PC-9 (cell line): Measurements from ENCODE around the gene SCIN. TPM values are rescaled to one million over a fixed set of nuclear protein-coding genes. Genes with fewer than 3 reads are reported as not detected.

Experiments used
- BruUV-seq: library from RNA; stranded (reverse); fragments of 400-500 nt; replicated peaks from 2 replicates; lab custom pipeline; 2021; lab: Mats Ljungman, UMichigan
- CTCF ChIA-PET: fragments of 300-600 bp; sonication (Branson Sonifier 250); formaldehyde crosslinking; loops from one replicate; lab custom pipeline; 2022; ENCODE audit warnings: antibody characterized with exemption; lab: Charles Lee
- POLR2A ChIA-PET: fragments of 300-600 bp; sonication (Branson Sonifier 250); formaldehyde crosslinking; loops from one replicate; lab custom pipeline; 2022; ENCODE audit warnings: antibody characterized with exemption; ENCODE audit not compliant: unreplicated experiment; lab: Charles Lee
- DNase-seq, 2 experiments: peaks; one replicate each; pipeline versions ENCODE4 v3.0.0 to v3.0.0-alpha.2; 2015 to 2022; ENCODE audit warnings: mixed read lengths in 1 of 2
- H2AFZ ChIP-seq: fragments of 200-600 bp; sonication (generic); 2 replicates; pipeline ENCODE4 v1.8.1; 2017; ENCODE audit warnings: antibody characterized with exemption
- H3F3A ChIP-seq: fragments of 200-600 bp; sonication (generic); 2 replicates; pipeline ENCODE4 v1.8.1; 2017; ENCODE audit warnings: antibody characterized with exemption, mild to moderate bottlenecking, low read depth; ENCODE audit not compliant: insufficient read depth
- H3K27ac ChIP-seq: fragments of 200-600 bp; sonication (generic); 2 replicates; pipeline ENCODE4 v1.6.1; 2016; ENCODE audit warnings: mixed run types
- H3K27me3 ChIP-seq: fragments of 200-600 bp; sonication (generic); 2 replicates; pipeline ENCODE4 v1.6.1; 2016; ENCODE audit warnings: low read depth, mixed run types; ENCODE audit not compliant: insufficient read depth
- H3K36me3 ChIP-seq: fragments of 200-600 bp; sonication (generic); 2 replicates; pipeline ENCODE4 v1.6.1; 2016; ENCODE audit warnings: low read depth, mixed run types
- H3K4me1 ChIP-seq: fragments of 200-600 bp; sonication (generic); replicated peaks from 2 replicates; pipeline ENCODE4 v1.6.1; 2016; ENCODE audit warnings: mixed run types; ENCODE audit not compliant: insufficient read depth
- H3K4me2 ChIP-seq: fragments of 200-600 bp; sonication (generic); 2 replicates; pipeline ENCODE4 v1.6.1; 2017; ENCODE audit warnings: mixed run types
- H3K4me3 ChIP-seq: fragments of 200-600 bp; sonication (generic); 2 replicates; pipeline ENCODE4 v1.6.1; 2016; ENCODE audit warnings: mixed run types
- H3K79me2 ChIP-seq: fragments of 200-600 bp; sonication (generic); 2 replicates; pipeline ENCODE4 v1.6.1; 2017; ENCODE audit warnings: low read depth, mixed run types
- H3K9me2 ChIP-seq: fragments of 200-600 bp; sonication (generic); 2 replicates; pipeline ENCODE4 v1.8.1; 2017; ENCODE audit warnings: mild to moderate bottlenecking; ENCODE audit not compliant: insufficient read depth
- H3K9me3 ChIP-seq: fragments of 200-600 bp; sonication (generic); 2 replicates; pipeline ENCODE4 v1.8.1; 2016; ENCODE audit warnings: low read depth; ENCODE audit not compliant: insufficient read depth
- H4K20me1 ChIP-seq: fragments of 200-600 bp; sonication (generic); 2 replicates; pipeline ENCODE4 v1.8.1; 2017; ENCODE audit not compliant: insufficient read depth
- EZH2 ChIP-seq: fragments of 200-600 bp; sonication (generic); IDR thresholded peaks from 2 replicates; pipeline ENCODE4 v1.8.0; 2017; ENCODE audit warnings: antibody characterized with exemption, low read depth
- intact Hi-C: fragments of 100-400 bp; cut with micrococcal nuclease; formaldehyde crosslinking; loops from one replicate; pipeline ENCODE4 v1.10.0; 2022; ENCODE audit not compliant: unreplicated experiment
- total RNA-seq: library from RNA; stranded (reverse); gene quantifications from 2 replicates; pipeline ENCODE4 v1.2.3, GENCODE V29; 2021
- TF ChIP-seq, protein P1 (sequence below): fragments of 200-600 bp; sonication (generic); conservative IDR thresholded peaks from 2 replicates; pipeline ENCODE4 v1.6.1; 2017; ENCODE audit warnings: mixed run types, antibody characterized with exemption, mild to moderate bottlenecking, moderate library complexity

SCIN gene
- total RNA-seq, 1 experiment from 2014 or later, result 0.92 TPM

- DNase-seq, result no peak
- POLR2A ChIA-PET, result no interaction called here
- Histone ChIP-seq H3K4me1 (no peaks in the 10 kb centered on the region), H3F3A (no peaks in the 10 kb centered on the region; the same call in 1 of the 2 replicates), H3K9me3 (no peaks in the 10 kb centered on the region), H3K27ac (no peak overlapping the region), H3K4me3 (no peak overlapping the region), H3K27me3 (no peaks in the 10 kb centered on the region), H3K79me2 (no peaks in the 10 kb centered on the region), H3K4me2 (no peak overlapping the region), H2AFZ (no peak overlapping the region), H3K9me2 (no peaks in the 10 kb centered on the region), H4K20me1 (no peaks in the 10 kb centered on the region), H3K36me3 (no peaks in the 10 kb centered on the region)
- intact Hi-C loops, result no loop called here
- BruUV-seq, result no TSS peak
- CTCF ChIA-PET, result no interaction called here
- TF ChIP-seq, protein P1, sequence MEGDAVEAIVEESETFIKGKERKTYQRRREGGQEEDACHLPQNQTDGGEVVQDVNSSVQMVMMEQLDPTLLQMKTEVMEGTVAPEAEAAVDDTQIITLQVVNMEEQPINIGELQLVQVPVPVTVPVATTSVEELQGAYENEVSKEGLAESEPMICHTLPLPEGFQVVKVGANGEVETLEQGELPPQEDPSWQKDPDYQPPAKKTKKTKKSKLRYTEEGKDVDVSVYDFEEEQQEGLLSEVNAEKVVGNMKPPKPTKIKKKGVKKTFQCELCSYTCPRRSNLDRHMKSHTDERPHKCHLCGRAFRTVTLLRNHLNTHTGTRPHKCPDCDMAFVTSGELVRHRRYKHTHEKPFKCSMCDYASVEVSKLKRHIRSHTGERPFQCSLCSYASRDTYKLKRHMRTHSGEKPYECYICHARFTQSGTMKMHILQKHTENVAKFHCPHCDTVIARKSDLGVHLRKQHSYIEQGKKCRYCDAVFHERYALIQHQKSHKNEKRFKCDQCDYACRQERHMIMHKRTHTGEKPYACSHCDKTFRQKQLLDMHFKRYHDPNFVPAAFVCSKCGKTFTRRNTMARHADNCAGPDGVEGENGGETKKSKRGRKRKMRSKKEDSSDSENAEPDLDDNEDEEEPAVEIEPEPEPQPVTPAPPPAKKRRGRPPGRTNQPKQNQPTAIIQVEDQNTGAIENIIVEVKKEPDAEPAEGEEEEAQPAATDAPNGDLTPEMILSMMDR, result no peak
- TF ChIP-seq EZH2, result no peak
These were observed 13.2 kb upstream of the SCIN start for GRCh38 chr7:12557282-12557681.

GRCh38 chr7:12564996-12565764 is 5.3 kb upstream of the SCIN start:
- no TSS peak for BruUV-seq

GRCh38 chr7:12565873-12566272 is 4.6 kb upstream of the SCIN start:
- Histone ChIP-seq H3K36me3 (no peaks in the 10 kb centered on the region), H3K27me3 (no peaks in the 10 kb centered on the region), H3K4me1 (peaks cover 10% of the 10 kb centered on the region), H4K20me1 (no peaks in the 10 kb centered on the region), H3K27ac (no peak overlapping the region), H3K4me3 (no peak overlapping the region), H3K4me2 (no peak overlapping the region), H3K9me3 (no peaks in the 10 kb centered on the region), H3K9me2 (no peaks in the 10 kb centered on the region), H2AFZ (no peak overlapping the region), H3F3A (peaks cover 6% of the 10 kb centered on the region; the same call in 1 of the 2 replicates), H3K79me2 (no peaks in the 10 kb centered on the region)
- intact Hi-C loops, result no loop called here
- CTCF ChIA-PET, result no interaction called here
- POLR2A ChIA-PET, result no interaction called here
- no TSS peak for BruUV-seq
- DNase-seq, result no peak
- TF ChIP-seq EZH2, result no peak
- TF ChIP-seq, protein P1, result no peak

More at GRCh38 chr7:12564996-12565764, 5.3 kb upstream of the SCIN start:
- intact Hi-C loops, result no loop called here
- no peak for DNase-seq
- ChIA-PET POLR2A (no interaction called here), CTCF (no interaction called here)
- Histone ChIP-seq H3K4me2 (no peak overlapping the region), H3K79me2 (no peaks in the 10 kb centered on the region), H3F3A (peaks cover 6% of the 10 kb centered on the region), H4K20me1 (no peaks in the 10 kb centered on the region), H3K9me3 (no peaks in the 10 kb centered on the region), H3K36me3 (no peaks in the 10 kb centered on the region), H3K9me2 (no peaks in the 10 kb centered on the region), H2AFZ (no peak overlapping the region), H3K4me3 (no peak overlapping the region), H3K27ac (no peak overlapping the region), H3K27me3 (no peaks in the 10 kb centered on the region), H3K4me1 (peaks cover 8% of the 10 kb centered on the region)
- TF ChIP-seq EZH2, result no peak
- TF ChIP-seq, protein P1, result no peak
